Nephron progenitor cell (in vitro differentiated cells): ENCODE measurements around the gene HMX2.

Experiments
- DNase-seq: peaks from one replicate; pipeline ENCODE4 v3.0.0; 2021
- H3K27ac Mint-ChIP-seq: 2 replicates; pipeline ENCODE4 v1.8.0; 2021; ENCODE audit warnings: mild to moderate bottlenecking, moderate library complexity, mixed read lengths
- H3K27me3 Mint-ChIP-seq: 2 replicates; pipeline ENCODE4 v1.8.0; 2021; ENCODE audit warnings: mild to moderate bottlenecking, low read depth, mixed read lengths; ENCODE audit not compliant: poor library complexity
- H3K36me3 Mint-ChIP-seq: 2 replicates; pipeline ENCODE4 v1.8.0; 2021; ENCODE audit warnings: low read depth, mixed read lengths
- H3K4me1 Mint-ChIP-seq: 2 replicates; pipeline ENCODE4 v1.8.0; 2021; ENCODE audit warnings: mixed read lengths
- H3K4me3 Mint-ChIP-seq: 2 replicates; pipeline ENCODE4 v1.8.0; 2021; ENCODE audit warnings: mild to moderate bottlenecking, moderate library complexity, mixed read lengths
- H3K9me3 Mint-ChIP-seq: 2 replicates; pipeline ENCODE4 v1.8.0; 2021; ENCODE audit warnings: mild to moderate bottlenecking, moderate library complexity, mixed read lengths
- TF ChIP-seq, protein P1 (sequence below): fragments of 200-600 bp; sonication (generic); IDR thresholded peaks from 2 replicates; pipeline ENCODE4 v1.5.0; 2021; ENCODE audit warnings: antibody characterized with exemption

Gene HMX2

DNA sequence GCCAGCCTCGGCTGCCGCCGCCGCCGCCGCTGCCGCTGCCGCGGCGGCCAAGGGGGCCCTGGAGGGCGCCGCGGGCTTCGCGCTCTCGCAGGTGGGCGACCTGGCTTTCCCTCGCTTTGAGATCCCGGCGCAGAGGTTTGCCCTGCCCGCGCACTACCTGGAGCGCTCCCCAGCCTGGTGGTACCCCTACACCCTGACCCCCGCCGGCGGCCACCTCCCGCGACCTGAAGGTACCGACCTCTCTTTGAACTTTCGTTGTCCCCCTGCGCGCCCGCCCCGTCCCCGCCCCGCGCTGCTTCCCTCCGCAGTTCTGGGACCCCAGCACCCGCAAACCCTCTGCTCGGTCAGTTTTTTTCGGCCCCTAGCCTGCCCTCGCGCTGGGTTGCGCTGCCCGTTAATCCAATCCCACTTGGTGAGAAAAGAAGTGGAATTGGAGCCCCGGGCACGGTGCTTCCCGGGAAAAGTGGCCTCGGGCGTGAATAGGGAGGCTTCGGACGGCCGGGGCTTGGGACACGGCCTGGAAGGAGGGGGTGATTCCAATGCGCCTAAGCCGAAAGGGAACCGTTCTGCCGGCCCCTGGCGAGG lies 11.6 kb upstream of the HMX2 start:
- Mint-ChIP-seq H3K4me3 (peak overlapping the region; percentile 45), H3K9me3 (no peaks in the 10 kb centered on the region), H3K36me3 (no peaks in the 10 kb centered on the region), H3K27ac (no peak overlapping the region), H3K4me1 (peaks cover 29% of the 10 kb centered on the region), H3K27me3 (peaks cover 100% of the 10 kb centered on the region)
- TF ChIP-seq, protein P1, sequence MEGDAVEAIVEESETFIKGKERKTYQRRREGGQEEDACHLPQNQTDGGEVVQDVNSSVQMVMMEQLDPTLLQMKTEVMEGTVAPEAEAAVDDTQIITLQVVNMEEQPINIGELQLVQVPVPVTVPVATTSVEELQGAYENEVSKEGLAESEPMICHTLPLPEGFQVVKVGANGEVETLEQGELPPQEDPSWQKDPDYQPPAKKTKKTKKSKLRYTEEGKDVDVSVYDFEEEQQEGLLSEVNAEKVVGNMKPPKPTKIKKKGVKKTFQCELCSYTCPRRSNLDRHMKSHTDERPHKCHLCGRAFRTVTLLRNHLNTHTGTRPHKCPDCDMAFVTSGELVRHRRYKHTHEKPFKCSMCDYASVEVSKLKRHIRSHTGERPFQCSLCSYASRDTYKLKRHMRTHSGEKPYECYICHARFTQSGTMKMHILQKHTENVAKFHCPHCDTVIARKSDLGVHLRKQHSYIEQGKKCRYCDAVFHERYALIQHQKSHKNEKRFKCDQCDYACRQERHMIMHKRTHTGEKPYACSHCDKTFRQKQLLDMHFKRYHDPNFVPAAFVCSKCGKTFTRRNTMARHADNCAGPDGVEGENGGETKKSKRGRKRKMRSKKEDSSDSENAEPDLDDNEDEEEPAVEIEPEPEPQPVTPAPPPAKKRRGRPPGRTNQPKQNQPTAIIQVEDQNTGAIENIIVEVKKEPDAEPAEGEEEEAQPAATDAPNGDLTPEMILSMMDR = no peak
- peak; percentile 30 for DNase-seq

DNA sequence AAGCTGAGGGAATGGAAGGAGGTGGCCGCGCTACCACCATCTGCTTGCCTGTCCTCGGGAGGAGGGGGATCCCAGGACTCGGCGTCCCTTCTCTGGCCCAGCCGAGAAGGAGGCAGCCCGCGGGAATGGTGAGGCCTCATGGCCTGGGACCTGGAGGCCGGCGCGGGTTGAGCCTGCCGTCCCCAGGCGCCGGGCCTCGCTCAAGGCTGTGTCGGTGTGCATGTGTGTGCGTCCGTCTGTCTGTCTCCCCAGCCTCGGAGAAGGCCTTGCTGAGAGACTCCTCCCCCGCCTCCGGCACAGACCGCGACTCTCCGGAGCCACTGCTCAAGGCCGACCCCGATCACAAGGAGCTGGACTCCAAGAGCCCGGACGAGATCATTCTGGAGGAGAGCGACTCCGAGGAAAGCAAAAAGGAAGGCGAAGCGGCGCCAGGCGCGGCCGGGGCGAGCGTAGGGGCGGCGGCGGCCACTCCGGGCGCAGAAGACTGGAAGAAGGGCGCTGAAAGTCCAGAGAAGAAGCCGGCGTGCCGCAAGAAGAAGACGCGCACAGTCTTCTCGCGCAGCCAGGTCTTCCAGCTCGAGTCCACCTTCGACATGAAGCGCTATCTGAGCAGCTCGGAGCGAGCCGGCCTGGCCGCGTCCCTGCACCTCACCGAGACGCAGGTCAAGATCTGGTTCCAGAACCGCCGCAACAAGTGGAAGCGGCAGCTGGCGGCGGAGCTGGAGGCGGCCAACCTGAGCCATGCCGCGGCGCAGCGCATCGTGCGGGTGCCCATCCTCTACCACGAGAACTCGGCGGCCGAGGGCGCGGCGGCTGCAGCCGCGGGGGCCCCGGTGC lies 10.9 kb upstream of the HMX2 start:
- H3K36me3 Mint-ChIP-seq = no peaks in the 10 kb centered on the region
- H3K27me3 Mint-ChIP-seq = peaks cover 100% of the 10 kb centered on the region
- DNase-seq = peak; percentile 47
- H3K4me3 Mint-ChIP-seq = peak overlapping the region; percentile 60
- peaks cover 29% of the 10 kb centered on the region for H3K4me1 Mint-ChIP-seq
- TF ChIP-seq, protein P1 = no peak
- no peaks in the 10 kb centered on the region for H3K9me3 Mint-ChIP-seq
- H3K27ac Mint-ChIP-seq = no peak overlapping the region

DNA sequence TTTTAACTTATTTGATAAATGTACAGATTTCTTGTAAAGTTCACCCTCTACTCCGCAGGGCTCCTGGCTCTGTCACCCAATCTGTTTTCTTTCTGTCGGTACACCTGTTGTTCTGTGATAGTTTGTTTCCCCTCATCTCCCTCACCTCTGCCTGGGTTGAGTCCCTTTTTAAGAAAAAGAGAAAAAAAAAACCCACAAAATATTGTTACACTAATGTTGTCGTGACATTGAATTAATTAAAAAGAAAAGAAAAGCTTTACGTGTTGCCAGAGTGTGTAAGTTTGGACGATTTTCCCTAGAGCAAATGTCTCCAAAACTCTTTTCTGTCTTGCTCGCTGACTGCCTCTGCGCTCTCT lies 8.8 kb upstream of the HMX2 start:
- TF ChIP-seq, protein P1 = no peak
- H3K36me3 Mint-ChIP-seq = no peaks in the 10 kb centered on the region
- H3K9me3 Mint-ChIP-seq = no peaks in the 10 kb centered on the region
- H3K27me3 Mint-ChIP-seq = peaks cover 100% of the 10 kb centered on the region
- H3K27ac Mint-ChIP-seq = no peak overlapping the region
- no peak overlapping the region for H3K4me3 Mint-ChIP-seq
- DNase-seq = no peak
- peaks cover 25% of the 10 kb centered on the region for H3K4me1 Mint-ChIP-seq

DNA sequence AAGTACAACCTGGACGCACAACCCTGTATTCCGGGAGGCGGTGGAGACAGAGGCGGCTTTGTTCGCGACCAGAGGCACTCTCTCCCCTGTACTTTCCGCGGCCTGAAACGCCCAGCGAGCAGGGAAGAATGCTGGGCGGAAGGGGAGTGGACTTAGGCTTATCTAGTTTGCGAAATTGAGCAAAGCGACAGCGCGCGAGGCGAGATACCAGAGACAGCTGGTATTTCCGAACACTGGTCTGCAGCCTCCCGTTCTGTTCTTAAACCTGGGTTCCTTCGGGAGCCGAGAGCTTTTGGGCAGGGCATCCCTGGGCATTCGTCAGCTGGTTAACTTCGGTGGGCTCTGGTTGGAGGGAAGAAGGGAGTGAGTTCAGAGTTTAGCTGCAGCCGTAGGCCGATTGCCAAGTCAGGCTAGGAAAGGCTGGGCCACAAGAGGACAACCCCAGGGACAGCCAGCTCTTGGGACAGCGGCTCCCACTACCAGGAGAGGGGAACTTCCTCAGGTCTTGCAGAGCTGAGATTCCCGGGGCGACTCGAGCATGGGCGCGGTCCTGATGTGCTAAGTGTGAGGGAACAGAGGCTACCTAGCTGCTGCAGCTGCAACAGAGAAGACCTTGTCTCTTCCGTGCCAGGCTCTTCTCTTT lies 8.3 kb upstream of the HMX2 start:
- TF ChIP-seq, protein P1 = no peak
- DNase-seq = peak; percentile 51
- Mint-ChIP-seq H3K9me3 (no peaks in the 10 kb centered on the region), H3K27me3 (peaks cover 100% of the 10 kb centered on the region), H3K36me3 (no peaks in the 10 kb centered on the region), H3K4me3 (no peak overlapping the region), H3K4me1 (peaks cover 22% of the 10 kb centered on the region), H3K27ac (no peak overlapping the region)

DNA sequence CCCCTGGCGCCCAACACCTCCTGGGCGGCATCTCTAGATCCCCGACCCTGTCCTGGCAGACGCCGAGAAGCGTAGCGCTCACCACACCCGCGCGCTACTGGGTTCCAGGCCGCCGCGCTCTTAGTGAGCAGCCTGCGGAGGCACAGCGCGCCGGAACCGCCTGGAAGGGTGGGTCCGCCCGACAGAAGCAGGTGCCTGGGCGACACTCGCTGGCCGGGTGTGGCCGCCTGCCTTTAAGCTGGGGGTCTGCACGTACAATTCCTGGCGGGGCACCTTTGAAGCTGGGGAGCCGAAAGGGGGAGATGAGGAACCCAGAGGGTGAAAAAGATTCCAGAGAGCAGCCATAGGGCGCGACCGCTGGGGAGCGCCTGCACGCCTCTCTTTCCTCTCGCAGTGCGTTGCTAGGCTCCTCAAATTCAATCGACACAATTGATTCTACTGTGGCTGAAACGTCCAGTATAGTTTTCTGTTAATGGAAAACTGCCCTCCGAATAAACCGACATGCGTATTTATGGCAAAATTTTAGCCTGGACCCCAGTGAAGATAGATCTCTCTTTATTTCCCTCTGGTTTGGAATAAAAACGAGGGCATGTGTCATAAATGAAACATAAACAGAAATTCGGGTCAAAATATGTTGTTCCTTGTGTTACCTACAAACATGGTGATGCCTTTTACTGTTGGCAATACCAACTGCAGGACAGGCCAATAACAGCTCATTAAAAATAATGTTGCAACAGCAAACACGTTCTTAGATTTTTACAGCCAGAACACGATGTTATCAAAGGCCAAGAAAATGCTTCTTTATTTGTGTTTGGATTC lies 7.6 kb upstream of the HMX2 start:
- peak; percentile 55 for DNase-seq
- Mint-ChIP-seq H3K9me3 (no peaks in the 10 kb centered on the region), H3K36me3 (no peaks in the 10 kb centered on the region), H3K4me3 (no peak overlapping the region), H3K27ac (no peak overlapping the region), H3K4me1 (peaks cover 22% of the 10 kb centered on the region), H3K27me3 (peaks cover 100% of the 10 kb centered on the region)
- TF ChIP-seq, protein P1 = no peak
